H1 (cell line): ENCODE data around the gene VPS37C. TPM values are rescaled to one million over a fixed set of nuclear protein-coding genes. Genes with fewer than 3 reads are reported as not detected.

ENCODE experiments used
- CTCF ChIA-PET: fragments of 300-600 bp; sonication (Branson Sonifier 250); formaldehyde crosslinking; loops from one replicate; lab custom pipeline; 2021; ENCODE audit not compliant: partially characterized antibody; lab: Charles Lee
- POLR2A ChIA-PET: fragments of 300-600 bp; sonication (Branson Sonifier 250); formaldehyde crosslinking; loops from one replicate; lab custom pipeline; 2021; ENCODE audit warnings: inconsistent platforms; ENCODE audit not compliant: partially characterized antibody; lab: Charles Lee
- DNase-seq, 2 experiments: peaks; one replicate each; pipeline versions ENCODE4 v3.0.0 to v3.0.0-alpha.2; 2010 to 2022; ENCODE audit warnings: low spot score in 2 of 2, low read depth in 1 of 2, mixed read lengths in 1 of 2
- FAIRE-seq: peaks from 2 replicates; lab custom pipeline; 2011; peaks lifted over from hg19 to GRCh38; lab: Jason Lieb, UNC
- H2AFZ ChIP-seq: 2 replicates; pipeline ENCODE4 v1.8.1; 2012; ENCODE audit warnings: low read length, inconsistent platforms
- H2AK5ac ChIP-seq: 2 replicates; pipeline ENCODE4 v1.6.1; 2013; ENCODE audit warnings: low read depth, low read length
- H2BK120ac ChIP-seq: replicated peaks from 2 replicates; pipeline ENCODE3; 2013; ENCODE audit warnings: low read depth, low read length, inconsistent platforms
- H2BK12ac ChIP-seq: 2 replicates; pipeline ENCODE4 v1.6.1; 2013; ENCODE audit warnings: low read depth, low read length
- H2BK15ac ChIP-seq: 2 replicates; pipeline ENCODE4 v1.6.1; 2013; ENCODE audit warnings: low read length
- H2BK20ac ChIP-seq: 2 replicates; pipeline ENCODE4 v1.6.1; 2013; ENCODE audit warnings: low read length
- H2BK5ac ChIP-seq: 2 replicates; pipeline ENCODE4 v1.6.1; 2013; ENCODE audit warnings: low read depth, low read length
- H3K14ac ChIP-seq: 2 replicates; pipeline ENCODE4 v1.6.1; 2013; ENCODE audit warnings: inconsistent platforms; ENCODE audit not compliant: insufficient read length
- H3K18ac ChIP-seq: 2 replicates; pipeline ENCODE4 v1.6.1; 2013; ENCODE audit warnings: low read length; ENCODE audit errors: extremely low read depth
- H3K23ac ChIP-seq: 2 replicates; pipeline ENCODE4 v1.6.1; 2013; ENCODE audit warnings: inconsistent platforms; ENCODE audit not compliant: insufficient read length
- H3K23me2 ChIP-seq: 2 replicates; pipeline ENCODE4 v1.6.1; 2013; ENCODE audit warnings: low read depth, low read length
- H3K27ac ChIP-seq: 2 replicates; pipeline ENCODE4 v1.6.1; 2011; ENCODE audit warnings: low read depth, low read length, inconsistent platforms
- H3K27me3 ChIP-seq, 4 experiments: replicated peaks in 1 of 4; 1 replicate in 1 of 4; 2 replicates in 3 of 4; pipeline versions ENCODE4 v1.6.1 to v1.8.1; 2011 to 2013; ENCODE audit warnings: low read length in 3 of 4, mild to moderate bottlenecking in 3 of 4, inconsistent platforms in 2 of 4, mixed read lengths in 2 of 4, moderate library complexity in 1 of 4; ENCODE audit not compliant: control insufficient read depth in 3 of 4, insufficient read depth in 3 of 4; ENCODE audit errors: extremely low read depth in 1 of 4
- H3K36me3 ChIP-seq, 4 experiments: 2 replicates each; pipeline versions ENCODE4 v1.6.1 to v1.8.1; 2011 to 2013; ENCODE audit warnings: mild to moderate bottlenecking in 4 of 4, low read length in 3 of 4, moderate library complexity in 2 of 4, control low read depth in 1 of 4, inconsistent platforms in 1 of 4; ENCODE audit not compliant: insufficient read depth in 4 of 4, control insufficient read depth in 2 of 4
- H3K4ac ChIP-seq: replicated peaks from 2 replicates; pipeline ENCODE3; 2013; ENCODE audit warnings: low read length, low read depth, mixed read lengths, inconsistent platforms; ENCODE audit not compliant: insufficient read length
- H3K4me1 ChIP-seq, 4 experiments: replicated peaks in 1 of 4; 1 replicate in 1 of 4; 2 replicates in 3 of 4; pipeline versions ENCODE4 v1.6.1 to v1.8.1; 2011 to 2013; ENCODE audit warnings: low read length in 3 of 4, inconsistent platforms in 2 of 4, mixed read lengths in 1 of 4; ENCODE audit not compliant: insufficient read depth in 4 of 4, control insufficient read depth in 3 of 4
- H3K4me2 ChIP-seq, 2 experiments: 2 replicates each; pipeline versions ENCODE4 v1.6.1 to v1.8.1; 2011 to 2013; ENCODE audit warnings: low read depth in 2 of 2, low read length in 2 of 2, control low read depth in 1 of 2, inconsistent platforms in 1 of 2, mild to moderate bottlenecking in 1 of 2; ENCODE audit not compliant: insufficient read depth in 1 of 2
- H3K4me3 ChIP-seq, 4 experiments: fragments of 200-600, 300-600 bp in 1 of 4; sonication (generic), shearing (Covaris generic), sonication (Bioruptor Twin) in 1 of 4; 2 replicates each; pipeline versions ENCODE4 v1.5.1 to v1.8.1; 2011 to 2016; ENCODE audit warnings: low read length in 4 of 4, low read depth in 3 of 4, control low read depth in 2 of 4, inconsistent platforms in 2 of 4, mild to moderate bottlenecking in 2 of 4, mixed read lengths in 1 of 4, moderate library complexity in 1 of 4; ENCODE audit not compliant: insufficient read depth in 2 of 4; ENCODE audit errors: extremely low read depth in 1 of 4
- H3K56ac ChIP-seq: replicated peaks from 2 replicates; pipeline ENCODE3; 2013; ENCODE audit warnings: low read depth, mild to moderate bottlenecking, mixed read lengths, low read length, inconsistent platforms; ENCODE audit not compliant: insufficient read length
- H3K79me1 ChIP-seq: 2 replicates; pipeline ENCODE4 v1.6.1; 2013; ENCODE audit warnings: low read depth, low read length, control low read depth
- H3K79me2 ChIP-seq, 2 experiments: 2 replicates each; pipeline versions ENCODE4 v1.6.1 to v1.8.1; 2012 to 2013; ENCODE audit warnings: low read length in 2 of 2, mild to moderate bottlenecking in 2 of 2, inconsistent platforms in 1 of 2; ENCODE audit not compliant: insufficient read depth in 2 of 2, control insufficient read depth in 1 of 2
- H3K9ac ChIP-seq, 4 experiments: replicated peaks in 1 of 4; 1 replicate in 1 of 4; 2 replicates in 3 of 4; pipeline versions ENCODE4 v1.6.1 to v1.8.1; 2011 to 2013; ENCODE audit warnings: low read depth in 3 of 4, low read length in 3 of 4, control low read depth in 2 of 4, mild to moderate bottlenecking in 2 of 4, moderate library complexity in 2 of 4, inconsistent platforms in 1 of 4; ENCODE audit errors: extremely low read depth in 1 of 4
- H3K9me3 ChIP-seq, 2 experiments: 2 replicates each; pipeline versions ENCODE4 v1.6.1 to v1.8.1; 2012 to 2013; ENCODE audit warnings: mild to moderate bottlenecking in 2 of 2, moderate library complexity in 2 of 2, control low read depth in 1 of 2, inconsistent platforms in 1 of 2, low read depth in 1 of 2, low read length in 1 of 2, mixed read lengths in 1 of 2; ENCODE audit not compliant: insufficient read depth in 2 of 2
- H4K20me1 ChIP-seq, 2 experiments: replicated peaks in 1 of 2; 2 replicates each; pipeline versions ENCODE3 to v1.8.1; 2011 to 2013; ENCODE audit warnings: inconsistent platforms in 2 of 2, low read length in 2 of 2, mild to moderate bottlenecking in 1 of 2; ENCODE audit not compliant: insufficient read depth in 2 of 2, control insufficient read depth in 1 of 2
- H4K5ac ChIP-seq: 2 replicates; pipeline ENCODE4 v1.6.1; 2013; ENCODE audit warnings: low read length, low read depth, mixed read lengths, inconsistent platforms; ENCODE audit not compliant: insufficient read length
- H4K8ac ChIP-seq: 2 replicates; pipeline ENCODE4 v1.8.0; 2013; ENCODE audit warnings: mild to moderate bottlenecking, moderate library complexity, low read length, inconsistent platforms; ENCODE audit not compliant: insufficient read depth; ENCODE audit errors: extremely low read depth
- H4K91ac ChIP-seq: replicated peaks from 2 replicates; pipeline ENCODE3; 2013; ENCODE audit warnings: low read length, mixed read lengths, inconsistent platforms; ENCODE audit not compliant: insufficient read length
- BACH1 ChIP-seq: IDR thresholded peaks from 2 replicates; pipeline ENCODE4 v1.6.1; 2012; ENCODE audit warnings: low read length, improper control_type of control experiment
- HDAC6 ChIP-seq: IDR thresholded peaks from one replicate; pipeline ENCODE4 v1.7.1; 2012; ENCODE audit warnings: low read depth, mild to moderate bottlenecking, inconsistent platforms, low read length, moderate library complexity
- PHF8 ChIP-seq: fragments of 200-600 bp; sonication (generic); conservative IDR thresholded peaks from 2 replicates; pipeline ENCODE4 v1.7.1; 2012; ENCODE audit warnings: low read depth, mild to moderate bottlenecking, inconsistent platforms, low read length, moderate library complexity
- WGBS, 2 experiments: shearing (Covaris generic) in 1 of 2; methylation state at CpG; one replicate each; pipeline versions ENCODE4 v1.1.6 to v1.1.7; 2013 to 2015; ENCODE audit warnings: low lambda C conversion rate in 2 of 2, mixed read lengths in 2 of 2, inconsistent platforms in 1 of 2, low coverage in 1 of 2, missing lambda C conversion rate in 1 of 2; ENCODE audit not compliant: insufficient replicate concordance in 2 of 2, insufficient coverage in 1 of 2, insufficient read length in 1 of 2; ENCODE audit errors: extremely low coverage in 1 of 2, missing lambda C conversion rate in 1 of 2; 5-methylcytosine and 5-hydroxymethylcytosine counted together
- polyA plus RNA-seq, 7 experiments: library from polyadenylated mRNA; depleted of rRNA in 3 of 7; stranded (reverse) in 5 of 7; unstranded in 2 of 7; fragments of >200 nt in 5 of 7; fragments of 200-250 nt in 2 of 7; gene quantifications; 1 replicate in 5 of 7; 2 replicates in 1 of 7; 4 replicates in 1 of 7; pipeline versions ENCODE4 v1.2.1 to v1.2.3, GENCODE V29; 2011 to 2013; ENCODE audit warnings: missing spikeins in 2 of 7, mixed read lengths in 2 of 7
- total RNA-seq: library from RNA; stranded (reverse); fragmentation: NEBNext Ultra II Directional; extraction: Animal tissue kit (Norgen Biotek cat#: 25700); gene quantifications from 2 replicates; pipeline ENCODE4 v1.2.1, GENCODE V29; 2021

The VPS37C gene
- total and polyA plus RNA-seq, 2 of the 8 experiments (the other 6 are each of a cell fraction or from before 2014, with no cell fraction given), result 12.9 to 21.0 TPM

DNA sequence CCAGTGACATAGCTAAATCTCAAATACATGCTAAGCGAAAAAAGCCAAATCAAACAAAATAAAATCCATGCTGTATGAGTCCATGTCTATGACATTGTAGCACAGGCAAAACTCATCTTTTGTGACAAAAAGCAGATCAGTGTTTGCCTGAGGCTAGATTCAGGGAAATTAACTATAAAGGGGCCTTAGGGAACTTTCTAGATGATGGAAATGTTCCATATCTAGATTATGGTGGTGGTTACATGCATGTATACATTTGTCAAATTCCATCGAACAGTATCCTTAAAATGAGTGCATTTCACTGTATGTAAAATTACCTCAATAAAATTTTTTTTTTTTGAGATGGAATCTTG is 44.1 kb downstream of the VPS37C start:
- CTCF ChIA-PET, result interaction anchor here (0.9 kb wide), 1 partner anchor 144 kb away, joined by 4 read pairs; no protein-coding TSS in a partner anchor
- no peak for TF ChIP-seq HDAC6
- TF ChIP-seq BACH1, result no peak
- no peak for TF ChIP-seq PHF8
- WGBS, 2 experiments, result 90% methylated on average over 2 of the region's 2 CpGs; no CpG with 5 or more reads in 1 of the 2 experiments

More for the DNA sequence above, 44.1 kb downstream of the VPS37C start:
- Histone ChIP-seq H3K36me3 (no peaks in the 10 kb centered on the region), H3K9me3 (no peaks in the 10 kb centered on the region), H4K8ac (no peak overlapping the region), H3K27me3 (peaks cover 0 to 2% (median 0%) of the 10 kb centered on the region in 4 experiments; a peak in 1 of 7 replicates), H2BK12ac (no peak overlapping the region), H3K18ac (no peak overlapping the region), H3K4me3 (no peak overlapping the region), H3K14ac (no peak overlapping the region), H2BK5ac (no peak overlapping the region), H3K56ac (no peak overlapping the region), H2AK5ac (no peak overlapping the region), H2BK15ac (no peak overlapping the region), H3K23me2 (peaks cover 8% of the 10 kb centered on the region; the same call in 1 of the 2 replicates), H3K79me2 (no peaks in the 10 kb centered on the region), H3K79me1 (no peaks in the 10 kb centered on the region), H4K20me1 (peaks cover 0 to 3% of the 10 kb centered on the region in 2 experiments), H3K9ac (no peak overlapping the region), H2AFZ (no peak overlapping the region), H3K4me2 (no peak overlapping the region), H3K27ac (no peak overlapping the region), H3K4ac (no peak overlapping the region), H3K23ac (no peak overlapping the region), H3K4me1 (no peaks in the 10 kb centered on the region; a peak in 1 of 7 replicates), H2BK120ac (no peak overlapping the region), H4K91ac (no peak overlapping the region), H2BK20ac (no peak overlapping the region), H4K5ac (no peak overlapping the region)
- POLR2A ChIA-PET, result interaction anchor here (1.0 kb wide), 1 partner anchor 26 kb away, joined by 3 read pairs; no protein-coding TSS in a partner anchor
- DNase-seq (no peak), FAIRE-seq (no peak)
